ENCODE measurements around the gene CORO2B. TPM values are rescaled to one million over a fixed set of nuclear protein-coding genes. Genes with fewer than 3 reads are reported as not detected.

CORO2B gene
- total and polyA plus RNA-seq, 2 experiments from 2014 or later = 1.6 to 4.6 TPM

GRCh38 chr15:68687136-68687735 lies 108.4 kb downstream of the CORO2B start:
- Histone ChIP-seq H2AFZ (no peak overlapping the region), H3K4me2 (no peak overlapping the region), H3K4me1 (ENCODE audit: insufficient read depth) (no peaks in the 10 kb centered on the region), H3K9me2 (ENCODE audit: insufficient read depth) (no peaks in the 10 kb centered on the region), H4K20me1 (replicated peaks; ENCODE audit: insufficient read depth) (no peaks in the 10 kb centered on the region), H3K4me3 (no peak overlapping the region), H3K27ac (ENCODE audit: low read depth) (no peak overlapping the region), H3F3A (replicated peaks; ENCODE audit: low read depth) (no peaks in the 10 kb centered on the region), H3K79me2 (replicated peaks; ENCODE audit: insufficient read depth) (no peaks in the 10 kb centered on the region), H3K27me3 (ENCODE audit: insufficient read depth) (no peaks in the 10 kb centered on the region), H3K36me3 (ENCODE audit: insufficient read depth) (no peaks in the 10 kb centered on the region)
- TF ChIP-seq JUNB (IDR thresholded peaks at IDR 0.05; ENCODE audit: unreplicated experiment) (no peak), REST (IDR thresholded peaks at IDR 0.05; ENCODE audit: unreplicated experiment) (no peak), ZNF114 (CRISPR knock-in tag; IDR thresholded peaks at IDR 0.05) (no peak), ZNF462 (CRISPR knock-in tag; IDR thresholded peaks at IDR 0.05) (no peak), ZNF331 (CRISPR knock-in tag; IDR thresholded peaks at IDR 0.05; ENCODE audit: low read depth) (no peak), EZH2 (IDR thresholded peaks at IDR 0.05; ENCODE audit: low read depth, unreplicated experiment) (no peak), CREB1 (CRISPR knock-in tag; IDR thresholded peaks at IDR 0.05; ENCODE audit: low read depth) (no peak)
- no peaks in the 10 kb centered on the region for H3K36me3 Mint-ChIP-seq (ENCODE audit: low read depth)
- H3K27ac Mint-ChIP-seq = no peak overlapping the region
- ATAC-seq (no peak), DNase-seq (ENCODE audit: low spot score) (no peak)
- peaks cover 7% of the 10 kb centered on the region; the same call in 1 of the 3 replicates for H3K4me1 Mint-ChIP-seq
- no peak overlapping the region for H3K4me3 Mint-ChIP-seq
- H3K9me3 Mint-ChIP-seq = no peaks in the 10 kb centered on the region
- H3K27me3 Mint-ChIP-seq (ENCODE audit: insufficient read depth, low read depth, poor library complexity) = peaks cover 2% of the 10 kb centered on the region

Measured in GM23338 (cell line).